ENCODE results near the gene SEMA5A. TPM values are rescaled to one million over a fixed set of nuclear protein-coding genes. Genes with fewer than 3 reads are reported as not detected.

The SEMA5A gene
- total RNA-seq, 4 donors from 2014 or later: 13.4 to 22.3 (median 18.5) TPM

GRCh38 chr5:9241479-9242305, 304.2 kb downstream of the SEMA5A start:
- WGBS, 2 donors: 67% methylated on average over 9 of the region's 9 CpGs
- H3K4me3 ChIP-seq (ENCODE audit: low read depth, poor library complexity, severe bottlenecking): no peak overlapping the region
- no peak for DNase-seq (ENCODE audit: low spot score in 2 of 2)
- TF ChIP-seq CTCF (IDR thresholded peaks at IDR 0.05) (no peak), POLR2A (IDR thresholded peaks at IDR 0.05) (no peak)
- intact Hi-C loops (cut with DNase I; ENCODE audit: low total_unique reads): no loop called here

- no peak for DNase-seq (ENCODE audit: low spot score in 2 of 2)
- 75 to 84% methylated on average over 2 of the region's 2 CpGs for WGBS, 2 donors
- intact Hi-C loops (cut with DNase I; ENCODE audit: low total_unique reads): no loop called here
- no peak for TF ChIP-seq POLR2A (IDR thresholded peaks at IDR 0.05)
- TF ChIP-seq CTCF (IDR thresholded peaks at IDR 0.05): no peak
- no peak overlapping the region for H3K4me3 ChIP-seq (ENCODE audit: low read depth, poor library complexity, severe bottlenecking)
These were observed 305.4 kb downstream of the SEMA5A start for GRCh38 chr5:9240431-9240830.

GRCh38 chr5:9239626-9240025, 306.2 kb downstream of the SEMA5A start:
- TF ChIP-seq CTCF (IDR thresholded peaks at IDR 0.05): no peak
- TF ChIP-seq POLR2A (IDR thresholded peaks at IDR 0.05): no peak
- 80 to 84% methylated on average over 2 of the region's 2 CpGs for WGBS, 2 donors
- H3K4me3 ChIP-seq (ENCODE audit: low read depth, poor library complexity, severe bottlenecking): no peak overlapping the region
- DNase-seq (ENCODE audit: low spot score in 2 of 2): no peak
- intact Hi-C loops (cut with DNase I; ENCODE audit: low total_unique reads): no loop called here

GRCh38 chr5:9239071-9239470, 306.8 kb downstream of the SEMA5A start:
- TF ChIP-seq POLR2A (IDR thresholded peaks at IDR 0.05): no peak
- no peak for TF ChIP-seq CTCF (IDR thresholded peaks at IDR 0.05)

GRCh38 chr5:9233712-9234111, 312.2 kb downstream of the SEMA5A start:
- TF ChIP-seq CTCF (IDR thresholded peaks at IDR 0.05) (no peak), POLR2A (IDR thresholded peaks at IDR 0.05) (no peak)
- intact Hi-C loops (cut with DNase I; ENCODE audit: low total_unique reads): no loop called here
- no peak for DNase-seq (ENCODE audit: low spot score in 2 of 2)
- H3K4me3 ChIP-seq (ENCODE audit: low read depth, poor library complexity, severe bottlenecking): no peak overlapping the region

More at GRCh38 chr5:9239071-9239470, 306.8 kb downstream of the SEMA5A start:
- no peak for DNase-seq (ENCODE audit: low spot score in 2 of 2)
- intact Hi-C loops (cut with DNase I; ENCODE audit: low total_unique reads): no loop called here
- H3K4me3 ChIP-seq (ENCODE audit: low read depth, poor library complexity, severe bottlenecking): no peak overlapping the region

GRCh38 chr5:9233035-9233434, 312.8 kb downstream of the SEMA5A start:
- WGBS, 2 donors: 53 to 68% methylated on average over 2 of the region's 2 CpGs
- intact Hi-C loops (cut with DNase I; ENCODE audit: low total_unique reads): no loop called here
- TF ChIP-seq POLR2A (IDR thresholded peaks at IDR 0.05) (no peak), CTCF (IDR thresholded peaks at IDR 0.05) (no peak)
- DNase-seq (ENCODE audit: low spot score in 2 of 2): no peak
- H3K4me3 ChIP-seq (ENCODE audit: low read depth, poor library complexity, severe bottlenecking): no peak overlapping the region

Measured in lower leg skin (tissue), 4 donors.